WTC11 (cell line): Measurements from ENCODE around the gene CTSO. TPM values are rescaled to one million over a fixed set of nuclear protein-coding genes. Genes with fewer than 3 reads are reported as not detected.

Experiments used
- ATAC-seq: fragments of 200-7000 bp; cut with Tn5 transposase; 2 replicates; pipeline ENCODE4 v1.10.0; 2021; ENCODE audit warnings: mild to moderate bottlenecking, moderate library complexity
- CTCF ChIA-PET: fragments of 300-600 bp; sonication (Branson Sonifier 250); formaldehyde crosslinking; loops from one replicate; lab custom pipeline; 2021; ENCODE audit warnings: antibody characterized with exemption; lab: Charles Lee
- POLR2A ChIA-PET: fragments of 350-600 bp; sonication (Branson Sonifier 250); formaldehyde crosslinking; loops from one replicate; lab custom pipeline; 2021; ENCODE audit warnings: antibody characterized with exemption; lab: Charles Lee
- DNase-seq: peaks from one replicate; pipeline ENCODE4 v3.0.0; 2021; ENCODE audit warnings: low spot score
- H3K27ac Mint-ChIP-seq: 2 replicates; pipeline ENCODE4 v1.8.0; 2021; ENCODE audit warnings: mixed read lengths
- H3K27me3 Mint-ChIP-seq: 2 replicates; pipeline ENCODE4 v1.8.0; 2021; ENCODE audit warnings: low read depth, mild to moderate bottlenecking, moderate library complexity, mixed read lengths
- H3K36me3 Mint-ChIP-seq: 2 replicates; pipeline ENCODE4 v1.8.0; 2021; ENCODE audit warnings: mixed read lengths
- H3K4me1 Mint-ChIP-seq: 2 replicates; pipeline ENCODE4 v1.8.0; 2022; ENCODE audit warnings: mixed read lengths
- H3K4me3 Mint-ChIP-seq: 2 replicates; pipeline ENCODE4 v1.8.0; 2021; ENCODE audit warnings: mild to moderate bottlenecking, moderate library complexity, mixed read lengths
- H3K9me3 Mint-ChIP-seq: 2 replicates; pipeline ENCODE4 v1.8.0; 2021; ENCODE audit warnings: mixed read lengths
- CBFB ChIP-seq: sonication (generic); formaldehyde crosslinking; IDR thresholded peaks from 2 replicates; pipeline ENCODE4 v1.8.1; 2022; ENCODE audit warnings: mild to moderate bottlenecking, low read depth, missing genetic modification reagents
- E2F1 ChIP-seq: sonication (generic); formaldehyde crosslinking; IDR thresholded peaks from 2 replicates; pipeline ENCODE4 v1.8.0; 2022; ENCODE audit warnings: mild to moderate bottlenecking, missing genetic modification reagents
- E2F4 ChIP-seq: sonication (generic); formaldehyde crosslinking; IDR thresholded peaks from 2 replicates; pipeline ENCODE4 v1.8.1; 2022; ENCODE audit warnings: low read depth, mild to moderate bottlenecking, moderate library complexity, missing genetic modification reagents, borderline replicate concordance
- ELF4 ChIP-seq: sonication (generic); formaldehyde crosslinking; IDR thresholded peaks from 2 replicates; pipeline ENCODE4 v1.8.1; 2022; ENCODE audit warnings: low read depth, mild to moderate bottlenecking, moderate library complexity, missing genetic modification reagents
- ETV6 ChIP-seq: sonication (generic); formaldehyde crosslinking; IDR thresholded peaks from 2 replicates; pipeline ENCODE4 v1.8.1; 2022; ENCODE audit warnings: mild to moderate bottlenecking, missing genetic modification reagents
- GABPB1 ChIP-seq: sonication (generic); formaldehyde crosslinking; IDR thresholded peaks from 2 replicates; pipeline ENCODE4 v1.8.1; 2023; ENCODE audit warnings: mild to moderate bottlenecking, missing genetic modification reagents
- GTF2I ChIP-seq: fragments of 250-450 bp; sonication (Bioruptor Pico); conservative IDR thresholded peaks from 2 replicates; pipeline ENCODE4 v1.4.0; 2021; ENCODE audit warnings: mild to moderate bottlenecking
- MAX ChIP-seq: sonication (generic); formaldehyde crosslinking; IDR thresholded peaks from 2 replicates; pipeline ENCODE4 v1.8.0; 2022; ENCODE audit warnings: mild to moderate bottlenecking, missing genetic modification reagents
- NR3C1 ChIP-seq: sonication (generic); formaldehyde crosslinking; conservative IDR thresholded peaks from 2 replicates; pipeline ENCODE4 v1.8.1; 2023; ENCODE audit warnings: low read depth, mild to moderate bottlenecking, missing genetic modification reagents
- RELA ChIP-seq: sonication (generic); formaldehyde crosslinking; IDR thresholded peaks from 2 replicates; pipeline ENCODE4 v1.8.1; 2022; ENCODE audit warnings: missing genetic modification reagents, mild to moderate bottlenecking, borderline replicate concordance
- SMAD3 ChIP-seq: sonication (generic); formaldehyde crosslinking; IDR thresholded peaks from 2 replicates; pipeline ENCODE4 v1.8.0; 2022; ENCODE audit warnings: missing genetic modification reagents, mild to moderate bottlenecking, borderline replicate concordance
- ZNF232 ChIP-seq: sonication (generic); formaldehyde crosslinking; IDR thresholded peaks from 2 replicates; pipeline ENCODE4 v1.8.0; 2022; ENCODE audit warnings: mild to moderate bottlenecking, missing genetic modification reagents
- ZNF317 ChIP-seq: sonication (generic); formaldehyde crosslinking; IDR thresholded peaks from 2 replicates; pipeline ENCODE4 v1.8.1; 2023; ENCODE audit warnings: low read depth, mild to moderate bottlenecking, moderate library complexity, missing genetic modification reagents, borderline replicate concordance
- ZNF396 ChIP-seq: fragments of 250-450 bp; sonication (Bioruptor Pico); IDR thresholded peaks from 2 replicates; pipeline ENCODE4 v1.8.0; 2021; ENCODE audit warnings: mild to moderate bottlenecking, moderate library complexity, borderline replicate concordance
- ZSCAN18 ChIP-seq: fragments of 250-450 bp; sonication (Bioruptor Pico); IDR thresholded peaks from 2 replicates; pipeline ENCODE4 v2.1.2; 2022; ENCODE audit warnings: mild to moderate bottlenecking, moderate library complexity
- total RNA-seq: library from RNA; stranded (reverse); gene quantifications from 3 replicates; pipeline ENCODE4 v1.2.3, GENCODE V29; 2021
- TF ChIP-seq, protein P1 (sequence below): sonication (generic); formaldehyde crosslinking; IDR thresholded peaks from 2 replicates; pipeline ENCODE4 v1.8.1; 2023; ENCODE audit warnings: mild to moderate bottlenecking, moderate library complexity, missing genetic modification reagents
- TF ChIP-seq, protein P2 (sequence below): sonication (generic); formaldehyde crosslinking; IDR thresholded peaks from 2 replicates; pipeline ENCODE4 v1.8.1; 2022; ENCODE audit warnings: mild to moderate bottlenecking, missing genetic modification reagents, moderate library complexity, borderline replicate concordance
- TF ChIP-seq, protein P3 (sequence below): sonication (generic); formaldehyde crosslinking; conservative IDR thresholded peaks from 2 replicates; pipeline ENCODE4 v1.8.1; 2022; ENCODE audit warnings: mild to moderate bottlenecking, missing genetic modification reagents
- TF ChIP-seq, protein P4 (sequence below): sonication (generic); formaldehyde crosslinking; IDR thresholded peaks from 2 replicates; pipeline ENCODE4 v1.8.1; 2022; ENCODE audit warnings: missing genetic modification reagents, borderline replicate concordance
- TF ChIP-seq, protein P5 (sequence below): sonication (generic); formaldehyde crosslinking; IDR thresholded peaks from 2 replicates; pipeline ENCODE4 v1.8.1; 2023; ENCODE audit warnings: mild to moderate bottlenecking, missing genetic modification reagents

Gene CTSO
- total RNA-seq, 1 experiment from 2014 or later = 1.2 TPM

- peaks cover 9% of the 10 kb centered on the region for H3K9me3 Mint-ChIP-seq
- peaks cover 6% of the 10 kb centered on the region; the same call in 1 of the 2 replicates for H3K4me1 Mint-ChIP-seq
- no peak for TF ChIP-seq GTF2I
- TF ChIP-seq E2F1 (CRISPR knock-in tag) = no peak
- TF ChIP-seq, protein P1, sequence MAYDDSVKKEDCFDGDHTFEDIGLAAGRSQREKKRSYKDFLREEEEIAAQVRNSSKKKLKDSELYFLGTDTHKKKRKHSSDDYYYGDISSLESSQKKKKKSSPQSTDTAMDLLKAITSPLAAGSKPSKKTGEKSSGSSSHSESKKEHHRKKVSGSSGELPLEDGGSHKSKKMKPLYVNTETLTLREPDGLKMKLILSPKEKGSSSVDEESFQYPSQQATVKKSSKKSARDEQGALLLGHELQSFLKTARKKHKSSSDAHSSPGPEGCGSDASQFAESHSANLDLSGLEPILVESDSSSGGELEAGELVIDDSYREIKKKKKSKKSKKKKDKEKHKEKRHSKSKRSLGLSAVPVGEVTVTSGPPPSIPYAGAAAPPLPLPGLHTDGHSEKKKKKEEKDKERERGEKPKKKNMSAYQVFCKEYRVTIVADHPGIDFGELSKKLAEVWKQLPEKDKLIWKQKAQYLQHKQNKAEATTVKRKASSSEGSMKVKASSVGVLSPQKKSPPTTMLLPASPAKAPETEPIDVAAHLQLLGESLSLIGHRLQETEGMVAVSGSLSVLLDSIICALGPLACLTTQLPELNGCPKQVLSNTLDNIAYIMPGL (CRISPR knock-in tag) = no peak
- TF ChIP-seq ZNF232 = no peak
- no peak for TF ChIP-seq ELF4 (CRISPR knock-in tag)
- TF ChIP-seq, all 79 proteins: peak for 0
- no peak for DNase-seq
- ATAC-seq = no peak
- POLR2A ChIA-PET = interaction anchor here (0.6 kb wide), 1 partner anchor 145 kb away, joined by 3 read pairs; no protein-coding TSS in a partner anchor
- CTCF ChIA-PET = interaction anchor here (0.9 to 2.5 kb wide), 10 partner anchors 10 to 167 kb away, joined by 3 to 36 read pairs (median 5); partner anchors contain the start of gene TDO2
- Mint-ChIP-seq H3K36me3 (0 out of 2 replicates have a peak, but pooled peaks cover 3% of the 10 kb centered on the region), H3K27ac (no peak overlapping the region), H3K27me3 (peaks cover 7% of the 10 kb centered on the region), H3K4me3 (peak overlapping the region; percentile 95)
These were observed 536 bp upstream of the CTSO start for GRCh38 chr4:155954118-155954685.

GRCh38 chr4:155952501-155952901 is 1.2 kb downstream of the CTSO start:
- TF ChIP-seq GABPB1 (no peak), ZNF232 (no peak), CBFB (CRISPR knock-in tag) (no peak), ETV6 (CRISPR knock-in tag) (no peak), GTF2I (no peak), MAX (no peak), E2F4 (CRISPR knock-in tag) (no peak), ZSCAN18 (no peak), NR3C1 (CRISPR knock-in tag) (no peak), SMAD3 (CRISPR knock-in tag) (no peak), ZNF396 (CRISPR knock-in tag) (no peak), ZNF317 (CRISPR knock-in tag) (no peak), RELA (CRISPR knock-in tag) (no peak)
- TF ChIP-seq, protein P2, sequence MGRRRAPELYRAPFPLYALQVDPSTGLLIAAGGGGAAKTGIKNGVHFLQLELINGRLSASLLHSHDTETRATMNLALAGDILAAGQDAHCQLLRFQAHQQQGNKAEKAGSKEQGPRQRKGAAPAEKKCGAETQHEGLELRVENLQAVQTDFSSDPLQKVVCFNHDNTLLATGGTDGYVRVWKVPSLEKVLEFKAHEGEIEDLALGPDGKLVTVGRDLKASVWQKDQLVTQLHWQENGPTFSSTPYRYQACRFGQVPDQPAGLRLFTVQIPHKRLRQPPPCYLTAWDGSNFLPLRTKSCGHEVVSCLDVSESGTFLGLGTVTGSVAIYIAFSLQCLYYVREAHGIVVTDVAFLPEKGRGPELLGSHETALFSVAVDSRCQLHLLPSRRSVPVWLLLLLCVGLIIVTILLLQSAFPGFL = no peak
- TF ChIP-seq, protein P3, sequence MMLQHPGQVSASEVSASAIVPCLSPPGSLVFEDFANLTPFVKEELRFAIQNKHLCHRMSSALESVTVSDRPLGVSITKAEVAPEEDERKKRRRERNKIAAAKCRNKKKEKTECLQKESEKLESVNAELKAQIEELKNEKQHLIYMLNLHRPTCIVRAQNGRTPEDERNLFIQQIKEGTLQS (CRISPR knock-in tag) = no peak
- TF ChIP-seq, protein P4, sequence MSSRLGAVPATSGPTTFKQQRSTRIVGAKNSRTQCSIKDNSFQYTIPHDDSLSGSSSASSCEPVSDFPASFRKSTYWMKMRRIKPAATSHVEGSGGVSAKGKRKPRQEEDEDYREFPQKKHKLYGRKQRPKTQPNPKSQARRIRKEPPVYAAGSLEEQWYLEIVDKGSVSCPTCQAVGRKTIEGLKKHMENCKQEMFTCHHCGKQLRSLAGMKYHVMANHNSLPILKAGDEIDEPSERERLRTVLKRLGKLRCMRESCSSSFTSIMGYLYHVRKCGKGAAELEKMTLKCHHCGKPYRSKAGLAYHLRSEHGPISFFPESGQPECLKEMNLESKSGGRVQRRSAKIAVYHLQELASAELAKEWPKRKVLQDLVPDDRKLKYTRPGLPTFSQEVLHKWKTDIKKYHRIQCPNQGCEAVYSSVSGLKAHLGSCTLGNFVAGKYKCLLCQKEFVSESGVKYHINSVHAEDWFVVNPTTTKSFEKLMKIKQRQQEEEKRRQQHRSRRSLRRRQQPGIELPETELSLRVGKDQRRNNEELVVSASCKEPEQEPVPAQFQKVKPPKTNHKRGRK = no peak
- TF ChIP-seq, protein P5, sequence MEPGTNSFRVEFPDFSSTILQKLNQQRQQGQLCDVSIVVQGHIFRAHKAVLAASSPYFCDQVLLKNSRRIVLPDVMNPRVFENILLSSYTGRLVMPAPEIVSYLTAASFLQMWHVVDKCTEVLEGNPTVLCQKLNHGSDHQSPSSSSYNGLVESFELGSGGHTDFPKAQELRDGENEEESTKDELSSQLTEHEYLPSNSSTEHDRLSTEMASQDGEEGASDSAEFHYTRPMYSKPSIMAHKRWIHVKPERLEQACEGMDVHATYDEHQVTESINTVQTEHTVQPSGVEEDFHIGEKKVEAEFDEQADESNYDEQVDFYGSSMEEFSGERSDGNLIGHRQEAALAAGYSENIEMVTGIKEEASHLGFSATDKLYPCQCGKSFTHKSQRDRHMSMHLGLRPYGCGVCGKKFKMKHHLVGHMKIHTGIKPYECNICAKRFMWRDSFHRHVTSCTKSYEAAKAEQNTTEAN = no peak
- ChIA-PET CTCF (interaction anchor here (1.0 to 2.5 kb wide), 8 partner anchors 50 to 185 kb away, joined by 3 to 36 read pairs (median 6); partner anchors contain the start of gene TDO2), POLR2A (no interaction called here)
- DNase-seq (no peak), ATAC-seq (no peak)
- Mint-ChIP-seq H3K4me3 (peak overlapping the region; percentile 12), H3K9me3 (peaks cover 7% of the 10 kb centered on the region), H3K36me3 (0 out of 2 replicates have a peak, but pooled peaks cover 2% of the 10 kb centered on the region), H3K27me3 (peaks cover 7% of the 10 kb centered on the region), H3K4me1 (peaks cover 3% of the 10 kb centered on the region; the same call in 1 of the 2 replicates), H3K27ac (no peak overlapping the region)
